K562 (cell line): ENCODE measurements around the gene ALDH3B2. TPM values are rescaled to one million over a fixed set of nuclear protein-coding genes. Genes with fewer than 3 reads are reported as not detected.

Experiments used
- DNMT1 ChIP-seq: fragments of 450-650 bp; IDR thresholded peaks from 2 replicates; pipeline ENCODE4 v1.6.1; 2016; ENCODE audit warnings: antibody characterized with exemption, mild to moderate bottlenecking
- FOXA3 ChIP-seq, 2 experiments: fragments of 450-650 bp in 1 of 2; sonication (generic) in 1 of 2; formaldehyde crosslinking; IDR thresholded peaks in 1 of 2; conservative IDR thresholded peaks in 1 of 2; 2 replicates each; pipeline versions ENCODE4 v1.4.0 to v1.8.0; 2020 to 2022; ENCODE audit warnings: mild to moderate bottlenecking in 2 of 2, missing genetic modification reagents in 1 of 2
- FOXK2 ChIP-seq, 2 experiments: fragments of 450-650 bp; IDR thresholded peaks in 1 of 2; conservative IDR thresholded peaks in 1 of 2; 2 replicates each; pipeline ENCODE4 v1.6.1; 2016; ENCODE audit warnings: low read depth in 2 of 2, mild to moderate bottlenecking in 1 of 2
- MGA ChIP-seq: fragments of 450-650 bp; IDR thresholded peaks from 2 replicates; pipeline ENCODE4 v1.6.1; 2016; ENCODE audit warnings: mild to moderate bottlenecking, moderate library complexity
- RAD51 ChIP-seq: fragments of 450-650 bp; IDR thresholded peaks from 2 replicates; pipeline ENCODE4 v1.7.1; 2016; ENCODE audit warnings: low read depth, mild to moderate bottlenecking, borderline replicate concordance
- RHOXF2B ChIP-seq: fragments of 250-450 bp; sonication (Bioruptor Pico); conservative IDR thresholded peaks from 2 replicates; pipeline ENCODE4 v1.5.1; 2021
- USF2 ChIP-seq: sonication (generic); formaldehyde crosslinking; IDR thresholded peaks from 2 replicates; pipeline ENCODE4 v1.5.0; 2020; ENCODE audit warnings: missing genetic modification reagents
- ZFP1 ChIP-seq: fragments of 450-650 bp; formaldehyde crosslinking; IDR thresholded peaks from 2 replicates; pipeline ENCODE4 v1.4.0; 2020; ENCODE audit warnings: mild to moderate bottlenecking, mixed read lengths
- polyA plus RNA-seq, 8 experiments: library from polyadenylated mRNA; depleted of rRNA in 4 of 8; stranded (reverse) in 5 of 8; unstranded in 3 of 8; fragments of >200 nt; fragmentation: Nextera tagmentation in 2 of 8; fragmentation: Illumina TruSeq in 1 of 8; extraction: Ambion mirVana in 2 of 8; extraction: Trizol in 1 of 8; gene quantifications; 2 replicates each; pipeline versions ENCODE4 v1.2.1 to v1.2.3, GENCODE V29; 2011 to 2014; ENCODE audit warnings: inconsistent platforms in 1 of 8, missing spikeins in 1 of 8
- total RNA-seq, 7 experiments: library from RNA; depleted of rRNA in 6 of 7; stranded (reverse); fragments of >200 nt in 6 of 7; fragmentation: Illumina TruSeq in 2 of 7; extraction: Trizol in 2 of 7; gene quantifications; 2 replicates each; pipeline versions ENCODE4 v1.2.1 to v1.2.3, GENCODE V29; 2011 to 2021; ENCODE audit warnings: low replicate concordance in 1 of 7

ALDH3B2 gene
- total and polyA plus RNA-seq, 9 of the 15 experiments (the other 6 are each of a cell fraction or from before 2014, with no cell fraction given) = not detected

GRCh38 chr11:67626970-67627369 is 47.5 kb downstream of the ALDH3B2 start (continued):
- TF ChIP-seq FOXA3 (CRISPR knock-in tag; conservative IDR thresholded peaks at IDR 0.05 in 1 of 2, IDR thresholded peaks at IDR 0.05 in 1 of 2) (no peak), RAD51 (peak; percentile 35; the same call in 1 of the 2 replicates), ZFP1 (CRISPR knock-in tag) (no peak), RHOXF2B (CRISPR knock-in tag) (no peak), FOXK2 (conservative IDR thresholded peaks at IDR 0.05 in 1 of 2, IDR thresholded peaks at IDR 0.05 in 1 of 2; ENCODE audit: low read depth in 2 of 2) (no peak), DNMT1 (no peak), MGA (peak; percentile 48; the same call in 1 of the 2 replicates), USF2 (CRISPR knock-in tag) (0 out of 2 replicates have a peak, but pooled peaks have one; percentile 28)
- TF ChIP-seq, all 486 proteins: peak for 5
